Nephron (organoid): ENCODE measurements around the gene WRNIP1.

Experiments
- H3K27ac Mint-ChIP-seq, 3 experiments: 2 replicates each; pipeline ENCODE4 v1.8.0; 2020; ENCODE audit warnings: mixed read lengths in 3 of 3, mild to moderate bottlenecking in 2 of 3, moderate library complexity in 1 of 3
- H3K27me3 Mint-ChIP-seq: 2 replicates; pipeline ENCODE4 v1.8.0; 2021; ENCODE audit warnings: low read depth, mild to moderate bottlenecking, moderate library complexity, mixed read lengths
- H3K36me3 Mint-ChIP-seq: 2 replicates; pipeline ENCODE4 v1.8.0; 2020; ENCODE audit warnings: low read depth, mixed read lengths
- H3K4me1 Mint-ChIP-seq: 2 replicates; pipeline ENCODE4 v1.8.0; 2020; ENCODE audit warnings: mixed read lengths
- H3K4me3 Mint-ChIP-seq, 3 experiments: 2 replicates each; pipeline ENCODE4 v1.8.0; 2020; ENCODE audit warnings: mild to moderate bottlenecking in 3 of 3, mixed read lengths in 3 of 3, moderate library complexity in 2 of 3
- H3K9me3 Mint-ChIP-seq: 2 replicates; pipeline ENCODE4 v1.8.0; 2020; ENCODE audit warnings: mixed read lengths
- CTCF ChIP-seq, 3 experiments: fragments of 200-600 bp; sonication (generic); IDR thresholded peaks; one replicate each; pipeline ENCODE4 v1.5.0; 2021; ENCODE audit warnings: antibody characterized with exemption in 3 of 3; ENCODE audit not compliant: unreplicated experiment in 3 of 3

WRNIP1 gene

GRCh38 chr6:2829253-2829652 is 64.1 kb downstream of the WRNIP1 start:
- Mint-ChIP-seq H3K36me3 (peaks cover 11% of the 10 kb centered on the region), H3K9me3 (no peaks in the 10 kb centered on the region), H3K27me3 (no peaks in the 10 kb centered on the region), H3K4me1 (peaks cover 6% of the 10 kb centered on the region), H3K4me3 (no peak overlapping the region), H3K27ac (no peak overlapping the region)
- TF ChIP-seq CTCF (IDR thresholded peaks at IDR 0.05; ENCODE audit: unreplicated experiment in 3 of 3), result no peak

- Mint-ChIP-seq H3K36me3 (peaks cover 16% of the 10 kb centered on the region), H3K4me1 (peaks cover 6% of the 10 kb centered on the region), H3K27ac (no peak overlapping the region), H3K4me3 (no peak overlapping the region), H3K27me3 (no peaks in the 10 kb centered on the region), H3K9me3 (no peaks in the 10 kb centered on the region)
- TF ChIP-seq CTCF (IDR thresholded peaks at IDR 0.05; ENCODE audit: unreplicated experiment in 3 of 3), result no peak
Observed at GRCh38 chr6:2830183-2830582, 65.0 kb downstream of the WRNIP1 start.

GRCh38 chr6:2831392-2831791 is 66.2 kb downstream of the WRNIP1 start:
- Mint-ChIP-seq H3K4me3 (no peak overlapping the region), H3K36me3 (peaks cover 23% of the 10 kb centered on the region), H3K27ac (no peak overlapping the region)

GRCh38 chr6:2834262-2834661 is 69.1 kb downstream of the WRNIP1 start:
- no peaks in the 10 kb centered on the region for H3K9me3 Mint-ChIP-seq
- H3K27ac Mint-ChIP-seq, result no peak overlapping the region
- TF ChIP-seq CTCF (IDR thresholded peaks at IDR 0.05; ENCODE audit: unreplicated experiment in 3 of 3), result no peak
- H3K4me3 Mint-ChIP-seq, result no peak overlapping the region
- H3K4me1 Mint-ChIP-seq, result peaks cover 12% of the 10 kb centered on the region
- peaks cover 27% of the 10 kb centered on the region for H3K36me3 Mint-ChIP-seq
- no peaks in the 10 kb centered on the region for H3K27me3 Mint-ChIP-seq

More at GRCh38 chr6:2831392-2831791, 66.2 kb downstream of the WRNIP1 start:
- Mint-ChIP-seq H3K9me3 (no peaks in the 10 kb centered on the region), H3K4me1 (no peaks in the 10 kb centered on the region), H3K27me3 (no peaks in the 10 kb centered on the region)
- TF ChIP-seq CTCF (IDR thresholded peaks at IDR 0.05; ENCODE audit: unreplicated experiment in 3 of 3), result no peak
